Hepatocyte (in vitro differentiated cells): ENCODE results near the gene TXNRD2.

Experiments used
- EZH2 ChIP-seq: fragments of 200-600 bp; sonication (generic); IDR thresholded peaks from 2 replicates; pipeline ENCODE4 v1.6.1; 2016; ENCODE audit warnings: antibody characterized with exemption, mild to moderate bottlenecking, borderline replicate concordance
- EZH2phosphoT487 ChIP-seq: fragments of 200-600 bp; sonication (generic); IDR thresholded peaks from one replicate; pipeline ENCODE4 v1.6.1; 2018; ENCODE audit warnings: antibody characterized with exemption, mild to moderate bottlenecking, low read depth, moderate library complexity; ENCODE audit not compliant: unreplicated experiment, severe bottlenecking

- TF ChIP-seq EZH2 (no peak), EZH2phosphoT487 (no peak)
These were observed 5.1 kb downstream of the TXNRD2 start for GRCh38 chr22:19936513-19936912.
